HCT116 (cell line): ENCODE measurements around the gene PCDH17. TPM values are rescaled to one million over a fixed set of nuclear protein-coding genes. Genes with fewer than 3 reads are reported as not detected.

Experiments used
- ATAC-seq: fragments of 200-7000 bp; cut with Tn5 transposase; 2 replicates; pipeline ENCODE4 v1.9.1; 2020; ENCODE audit warnings: mild to moderate bottlenecking, moderate library complexity
- BruUV-seq: library from RNA; stranded (reverse); fragments of 400-500 nt; replicated peaks from 2 replicates; lab custom pipeline; 2021; lab: Mats Ljungman, UMichigan
- CTCF ChIA-PET: fragments of 300-600 bp; sonication (Branson Sonifier 250); formaldehyde crosslinking; loops from one replicate; lab custom pipeline; 2021; ENCODE audit warnings: antibody characterized with exemption; lab: Charles Lee
- POLR2A ChIA-PET: fragments of 300-600, 350-600 bp; sonication (Branson Sonifier 250); formaldehyde crosslinking; loops from one replicate; lab custom pipeline; 2021; ENCODE audit warnings: antibody characterized with exemption; lab: Charles Lee
- RAD21 ChIA-PET, 2 experiments: fragments of 300-600 bp; sonication (Branson Sonifier 250); formaldehyde crosslinking; loops; one replicate each; lab custom pipeline; 2023; ENCODE audit warnings: low total read pairs in 2 of 2; ENCODE audit not compliant: uncharacterized antibody in 2 of 2, unreplicated experiment in 2 of 2, low non-redundant PET in 1 of 2; lab: Charles Lee
- DNase-seq: peaks from one replicate; pipeline ENCODE4 v3.0.0-alpha.2; 2010; ENCODE audit warnings: low read depth, low spot score
- H2AFZ ChIP-seq: fragments of 200-600 bp; shearing (Covaris generic), sonication (generic); 2 replicates; pipeline ENCODE4 v1.6.1; 2017; ENCODE audit warnings: low read depth, mixed run types, mixed read lengths, antibody characterized with exemption, low read length; ENCODE audit not compliant: poor library complexity, severe bottlenecking
- H3K27ac ChIP-seq: 2 replicates; pipeline ENCODE4 v1.5.1; 2012; ENCODE audit warnings: low read depth, low read length
- H3K27me3 ChIP-seq: fragments of 200-600 bp; sonication (generic); 2 replicates; pipeline ENCODE4 v1.6.1; 2016; ENCODE audit warnings: mixed run types, low read length, mixed read lengths; ENCODE audit not compliant: insufficient read depth
- H3K36me3 ChIP-seq, 2 experiments: fragments of 200-500 bp in 1 of 2; fragments of 200-600 bp in 1 of 2; sonication (Bioruptor generic) in 1 of 2; sonication (generic) in 1 of 2; 2 replicates each; pipeline versions ENCODE4 v1.5.1 to v1.6.1; 2014 to 2016; ENCODE audit warnings: low read length in 2 of 2, inconsistent platforms in 1 of 2, mixed read lengths in 1 of 2, mixed run types in 1 of 2; ENCODE audit not compliant: insufficient read depth in 2 of 2, control insufficient read depth in 1 of 2
- H3K4me1 ChIP-seq, 2 experiments: fragments of 200-600 bp in 1 of 2; sonication (generic) in 1 of 2; 2 replicates each; pipeline versions ENCODE4 v1.5.1 to v1.6.1; 2012 to 2017; ENCODE audit warnings: low read length in 2 of 2, inconsistent platforms in 1 of 2, mild to moderate bottlenecking in 1 of 2, mixed read lengths in 1 of 2, mixed run types in 1 of 2, moderate library complexity in 1 of 2; ENCODE audit not compliant: insufficient read depth in 2 of 2, control insufficient read depth in 1 of 2
- H3K4me2 ChIP-seq: fragments of 200-600 bp; sonication (generic); 2 replicates; pipeline ENCODE4 v1.6.1; 2017; ENCODE audit warnings: mixed run types, low read length, mixed read lengths
- H3K4me3 ChIP-seq, 2 experiments: fragments of 200-600 bp in 1 of 2; sonication (generic) in 1 of 2; replicated peaks in 1 of 2; 2 replicates each; pipeline ENCODE4 v1.5.1; 2011 to 2016; ENCODE audit warnings: low read length in 2 of 2, control low read depth in 1 of 2, low read depth in 1 of 2, mild to moderate bottlenecking in 1 of 2, mixed read lengths in 1 of 2, mixed run types in 1 of 2
- H3K79me2 ChIP-seq: fragments of 200-600 bp; sonication (generic); 2 replicates; pipeline ENCODE4 v1.6.1; 2017; ENCODE audit warnings: mild to moderate bottlenecking, mixed run types, low read length, moderate library complexity, mixed read lengths; ENCODE audit not compliant: insufficient read depth
- H3K9ac ChIP-seq: fragments of 200-600 bp; sonication (generic); 2 replicates; pipeline ENCODE4 v1.6.1; 2016; ENCODE audit warnings: low read length, mixed read lengths
- H3K9me2 ChIP-seq: fragments of 200-600 bp; sonication (generic), shearing (Covaris generic); 2 replicates; pipeline ENCODE4 v1.6.1; 2017; ENCODE audit warnings: mixed run types, mild to moderate bottlenecking, moderate library complexity; ENCODE audit not compliant: insufficient read depth
- H3K9me3 ChIP-seq, 2 experiments: fragments of 200-500 bp in 1 of 2; fragments of 200-600 bp in 1 of 2; sonication (Bioruptor generic) in 1 of 2; sonication (generic) in 1 of 2; 2 replicates each; pipeline ENCODE4 v1.6.1; 2014 to 2017; ENCODE audit warnings: low read length in 2 of 2, mixed read lengths in 2 of 2, inconsistent platforms in 1 of 2, low read depth in 1 of 2, mild to moderate bottlenecking in 1 of 2, mixed run types in 1 of 2, moderate library complexity in 1 of 2; ENCODE audit not compliant: control insufficient read depth in 1 of 2, insufficient read depth in 1 of 2
- H4K20me1 ChIP-seq: fragments of 200-600 bp; sonication (generic), shearing (Covaris generic); 2 replicates; pipeline ENCODE4 v1.6.1; 2017; ENCODE audit warnings: mixed run types, mild to moderate bottlenecking, moderate library complexity; ENCODE audit not compliant: insufficient read depth
- ATF3 ChIP-seq: IDR thresholded peaks from 2 replicates; pipeline ENCODE4 v1.6.1; 2012
- EGR1 ChIP-seq: IDR thresholded peaks from 2 replicates; pipeline ENCODE4 v1.6.1; 2012; ENCODE audit warnings: low read depth
- JUND ChIP-seq: IDR thresholded peaks from 2 replicates; pipeline ENCODE4 v1.6.1; 2012
- POLR2A ChIP-seq: IDR thresholded peaks from 2 replicates; pipeline ENCODE4 v1.7.0; 2011; ENCODE audit warnings: borderline replicate concordance; ENCODE audit not compliant: insufficient read depth, insufficient read length; ENCODE audit errors: extremely low read depth
- POLR2AphosphoS5 ChIP-seq: IDR thresholded peaks from 2 replicates; pipeline ENCODE4 v1.6.1; 2011; ENCODE audit warnings: mild to moderate bottlenecking, low read depth, low read length, moderate library complexity
- RAD21 ChIP-seq: IDR thresholded peaks from 2 replicates; pipeline ENCODE4 v1.6.1; 2012; ENCODE audit warnings: low read depth, mild to moderate bottlenecking
- REST ChIP-seq: IDR thresholded peaks from 2 replicates; pipeline ENCODE4 v1.6.1; 2012; ENCODE audit warnings: low read depth
- SRF ChIP-seq: IDR thresholded peaks from 2 replicates; pipeline ENCODE4 v1.6.1; 2012; ENCODE audit warnings: low read depth
- ZBTB33 ChIP-seq: IDR thresholded peaks from 2 replicates; pipeline ENCODE4 v1.6.1; 2011; ENCODE audit warnings: mild to moderate bottlenecking, low read length, moderate library complexity; ENCODE audit not compliant: insufficient replicate concordance; ENCODE audit errors: extremely low read depth
- intact Hi-C: fragments of 100-400 bp; cut with micrococcal nuclease; formaldehyde crosslinking; loops from 2 replicates; pipeline ENCODE4 v1.10.0; 2022
- total RNA-seq: library from RNA; stranded (reverse); gene quantifications from one replicate; pipeline ENCODE4 v1.2.1, GENCODE V29; 2021; ENCODE audit not compliant: unreplicated experiment

The PCDH17 gene
- total RNA-seq, 1 experiment from 2014 or later = 0.02 TPM

GRCh38 chr13:57582032-57582431 is 49.5 kb upstream of the PCDH17 start:
- ATAC-seq (no peak), DNase-seq (no peak)
- H3K4me2 ChIP-seq = no peak overlapping the region
- POLR2A ChIA-PET = no interaction called here
- intact Hi-C loops = no loop called here
- RAD21 ChIA-PET = no interaction called here
- BruUV-seq = no TSS peak
- TF ChIP-seq POLR2A = no peak
- no peak for TF ChIP-seq SRF
- no peak for TF ChIP-seq RAD21
- TF ChIP-seq EGR1 = no peak
- TF ChIP-seq POLR2AphosphoS5 = no peak
- TF ChIP-seq ATF3 = no peak
- no peak for TF ChIP-seq REST
- TF ChIP-seq JUND = no peak
- TF ChIP-seq ZBTB33 = no peak
- no peaks in the 10 kb centered on the region for H3K36me3 ChIP-seq
- no peaks in the 10 kb centered on the region for H3K27me3 ChIP-seq
- H3K9me2 ChIP-seq = no peaks in the 10 kb centered on the region
- H3K9me3 ChIP-seq = peaks cover 0 to 21% of the 10 kb centered on the region in 2 experiments; a peak in 2 of 4 replicates
- no peaks in the 10 kb centered on the region for H3K79me2 ChIP-seq
- H3K4me3 ChIP-seq = no peak overlapping the region
- CTCF ChIA-PET = no interaction called here
- no peak overlapping the region for H3K27ac ChIP-seq
- no peak overlapping the region for H2AFZ ChIP-seq
- H3K4me1 ChIP-seq = no peaks in the 10 kb centered on the region
- H4K20me1 ChIP-seq = no peaks in the 10 kb centered on the region
- H3K9ac ChIP-seq = no peak overlapping the region
